Measurements from ENCODE around the gene PDC.
A peak's percentile ranks its signal among the peaks of the same experiment; 100 is the strongest.
"Not testable (repeated sequence)": the region's sequence is repeated elsewhere in the genome, so short reads cannot be mapped to it uniquely, and the experiment has no call there.

The PDC gene

GRCh38 chr1:186463926-186464325 lies 3.0 kb upstream of the PDC start:
- peak; percentile 58 for DNase-seq

- no peak for DNase-seq
Observed at GRCh38 chr1:186463511-186463910, 2.6 kb upstream of the PDC start.

- DNase-seq, result not testable (repeated sequence)
Observed at GRCh38 chr1:186459161-186459560, 1.8 kb downstream of the PDC start.

GRCh38 chr1:186456729-186457255 lies 4.1 kb downstream of the PDC start:
- DNase-seq, result no peak

GRCh38 chr1:186454981-186455380 lies 5.9 kb downstream of the PDC start:
- DNase-seq, result peak; percentile 71

GRCh38 chr1:186446152-186446551 lies 14.8 kb downstream of the PDC start:
- DNase-seq, result no peak

GRCh38 chr1:186443638-186444037 lies 17.3 kb downstream of the PDC start:
- DNase-seq, result no peak

GRCh38 chr1:186442651-186443375 lies 18.1 kb downstream of the PDC start:
- peak; percentile 71 for DNase-seq

GRCh38 chr1:186440584-186440983 lies 20.3 kb downstream of the PDC start:
- DNase-seq, result no peak

GRCh38 chr1:186438567-186438966 lies 22.3 kb downstream of the PDC start:
- no peak for DNase-seq

- DNase-seq, result no peak
Observed at GRCh38 chr1:186435336-186435735, 25.6 kb downstream of the PDC start.

GRCh38 chr1:186429017-186429416 lies 31.9 kb downstream of the PDC start:
- DNase-seq, result no peak

- DNase-seq, result no peak
Observed at GRCh38 chr1:186426118-186426517, 34.8 kb downstream of the PDC start.

- DNase-seq, result peak; percentile 83
Observed at GRCh38 chr1:186424539-186424938, 36.4 kb downstream of the PDC start.

GRCh38 chr1:186421446-186421845 lies 39.5 kb downstream of the PDC start:
- no peak for DNase-seq

GRCh38 chr1:186420923-186421322 lies 40.0 kb downstream of the PDC start:
- no peak for DNase-seq

- DNase-seq, result no peak
Observed at GRCh38 chr1:186420311-186420710, 40.6 kb downstream of the PDC start.

GRCh38 chr1:186418503-186418902 lies 42.4 kb downstream of the PDC start:
- DNase-seq, result no peak

GRCh38 chr1:186413319-186413718 lies 47.6 kb downstream of the PDC start:
- DNase-seq, result no peak

- no peak for DNase-seq
Observed at GRCh38 chr1:186409091-186409490, 51.8 kb downstream of the PDC start.

- DNase-seq, result peak; percentile 87
Observed at GRCh38 chr1:186404454-186405051, 56.4 kb downstream of the PDC start.

GRCh38 chr1:186403632-186404031 lies 57.3 kb downstream of the PDC start:
- DNase-seq, result no peak

- not testable (repeated sequence) for DNase-seq
Observed at GRCh38 chr1:186401446-186401845, 59.5 kb downstream of the PDC start.

Data from hematopoietic multipotent progenitor cell treated with erythropoietin and hydrocortisone succinate and interleukin-3 and kit ligand, for 6 days (in vitro differentiated cells).